HepG2 (cell line): ENCODE results near the gene ZNF3. TPM values are rescaled to one million over a fixed set of nuclear protein-coding genes. Genes with fewer than 3 reads are reported as not detected.

ENCODE experiments used
- CEBPG ChIP-seq: IDR thresholded peaks from 2 replicates; pipeline ENCODE4 v1.6.1; 2016
- GFI1 ChIP-seq: sonication (generic); formaldehyde crosslinking; IDR thresholded peaks from 2 replicates; pipeline ENCODE4 v1.5.0; 2020; ENCODE audit warnings: missing genetic modification reagents, mild to moderate bottlenecking, borderline replicate concordance
- MTA1 ChIP-seq: sonication (generic); formaldehyde crosslinking; IDR thresholded peaks from 2 replicates; pipeline ENCODE4 v1.4.0; 2020; ENCODE audit warnings: missing genetic modification reagents, mild to moderate bottlenecking, borderline replicate concordance
- NCOA2 ChIP-seq: sonication (generic); formaldehyde crosslinking; IDR thresholded peaks from 2 replicates; pipeline ENCODE4 v1.8.0; 2022; ENCODE audit warnings: inconsistent platforms
- ZNF350 ChIP-seq: sonication (generic); formaldehyde crosslinking; IDR thresholded peaks from 2 replicates; pipeline ENCODE4 v1.4.0; 2020; ENCODE audit warnings: mild to moderate bottlenecking, low read depth, missing genetic modification reagents, borderline replicate concordance
- ZNF543 ChIP-seq: sonication (generic); formaldehyde crosslinking; IDR thresholded peaks from 2 replicates; pipeline ENCODE4 v1.4.0; 2020; ENCODE audit warnings: mild to moderate bottlenecking, missing genetic modification reagents
- polyA plus RNA-seq, 8 experiments: library from polyadenylated mRNA; depleted of rRNA in 3 of 8; stranded (reverse) in 7 of 8; unstranded in 1 of 8; fragments of >200 nt; fragmentation: Illumina TruSeq in 4 of 8; extraction: Trizol in 4 of 8; gene quantifications; 2 replicates each; pipeline versions ENCODE4 v1.2.1 to v1.2.3, GENCODE V29; 2011 to 2016; ENCODE audit warnings: low read depth in 4 of 8, missing spikeins in 1 of 8, mixed read lengths in 1 of 8; ENCODE audit not compliant: insufficient read depth in 1 of 8
- total RNA-seq, 5 experiments: library from RNA; depleted of rRNA; stranded (reverse); fragments of >200 nt; fragmentation: Illumina TruSeq; extraction: Trizol; gene quantifications; 2 replicates each; pipeline ENCODE4 v1.2.3, GENCODE V29; 2016; ENCODE audit warnings: low read depth in 1 of 5
- TF ChIP-seq, protein P1 (sequence below): sonication (generic); formaldehyde crosslinking; IDR thresholded peaks from 2 replicates; pipeline ENCODE4 v1.8.1; 2023; ENCODE audit warnings: mild to moderate bottlenecking, inconsistent platforms, moderate library complexity, missing genetic modification reagents, borderline replicate concordance
- TF ChIP-seq, protein P2 (sequence below): fragments of 450-650 bp; IDR thresholded peaks from 2 replicates; pipeline ENCODE4 v1.6.1; 2016
- TF ChIP-seq, protein P3 (sequence below): sonication (generic); formaldehyde crosslinking; IDR thresholded peaks from 2 replicates; pipeline ENCODE4 v1.5.0; 2020; ENCODE audit warnings: missing genetic modification reagents
- TF ChIP-seq, protein P4 (sequence below), 2 experiments: sonication (generic) in 1 of 2; formaldehyde crosslinking in 1 of 2; IDR thresholded peaks; 2 replicates each; pipeline versions ENCODE4 v1.4.0 to v1.6.1; 2016 to 2020; ENCODE audit warnings: borderline replicate concordance in 1 of 2, low read depth in 1 of 2, mild to moderate bottlenecking in 1 of 2, missing genetic modification reagents in 1 of 2
- TF ChIP-seq, protein P5 (sequence below): sonication (generic); formaldehyde crosslinking; IDR thresholded peaks from 2 replicates; pipeline ENCODE4 v1.8.1; 2023; ENCODE audit warnings: mild to moderate bottlenecking, moderate library complexity, missing genetic modification reagents
- TF ChIP-seq, protein P6 (sequence below): sonication (generic); formaldehyde crosslinking; IDR thresholded peaks from 2 replicates; pipeline ENCODE4 v1.5.0; 2020; ENCODE audit warnings: mild to moderate bottlenecking, missing genetic modification reagents

ZNF3 gene
- total and polyA plus RNA-seq, 2 of the 13 experiments (the other 11 are each of a cell fraction or from before 2014, with no cell fraction given): 33.7 to 56.9 TPM

DNA sequence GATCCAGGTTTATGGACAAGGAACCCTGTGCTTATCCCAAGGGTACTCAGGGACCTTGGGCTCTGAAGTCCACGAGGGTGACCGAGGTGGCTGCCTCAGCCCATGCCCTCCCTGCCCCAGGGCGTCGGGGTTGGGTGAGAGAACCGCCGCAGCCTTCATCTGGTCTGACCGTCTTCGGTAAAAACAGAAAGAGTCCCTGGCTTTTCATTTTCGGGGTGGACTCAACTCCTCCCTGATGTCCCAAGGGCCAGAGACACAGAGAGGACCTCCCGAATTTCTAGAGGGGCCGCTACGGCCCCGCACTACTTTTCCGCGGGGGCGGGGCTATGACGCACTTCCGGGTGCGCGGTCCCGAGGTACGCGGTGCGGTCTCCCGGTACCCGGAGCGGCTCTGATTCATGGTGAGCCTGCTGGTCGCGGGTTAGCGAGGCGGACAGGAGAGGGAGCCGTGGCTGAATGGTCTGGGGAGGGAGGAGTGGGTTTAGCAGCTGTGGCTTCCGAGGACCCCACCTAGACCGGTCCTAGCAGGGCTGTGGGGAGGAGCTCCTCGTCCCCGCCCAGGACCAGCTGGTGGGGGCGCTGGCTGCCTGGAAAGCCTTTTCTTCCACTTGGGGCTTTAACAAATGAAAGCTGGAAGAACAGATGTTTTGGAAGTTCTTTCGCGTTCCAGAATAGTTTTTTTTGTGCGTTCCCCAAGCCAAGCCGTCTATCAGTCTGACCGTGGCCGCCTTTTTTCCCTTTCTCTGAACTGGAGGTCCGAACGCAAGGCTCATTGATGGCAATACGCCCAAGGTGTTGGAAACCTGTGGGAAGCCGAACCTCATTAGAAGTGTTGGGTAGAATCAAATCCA, 31.9 kb downstream of the ZNF3 start, which contains the start of gene ZSCAN21 (continued):
- TF ChIP-seq, protein P1, sequence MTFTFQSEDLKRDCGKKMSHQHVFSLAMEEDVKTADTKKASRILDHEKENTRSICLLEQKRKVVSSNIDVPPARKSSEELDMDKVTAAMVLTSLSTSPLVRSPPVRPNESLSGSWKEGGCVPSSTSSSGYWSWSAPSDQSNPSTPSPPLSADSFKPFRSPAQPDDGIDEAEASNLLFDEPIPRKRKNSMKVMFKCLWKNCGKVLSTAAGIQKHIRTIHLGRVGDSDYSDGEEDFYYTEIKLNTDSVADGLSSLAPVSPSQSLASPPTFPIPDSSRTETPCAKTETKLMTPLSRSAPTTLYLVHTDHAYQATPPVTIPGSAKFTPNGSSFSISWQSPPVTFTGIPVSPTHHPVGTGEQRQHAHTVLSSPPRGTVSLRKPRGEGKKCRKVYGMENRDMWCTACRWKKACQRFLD: 0 out of 2 replicates have a peak, but pooled peaks have one; percentile 37
- no peak for TF ChIP-seq ZNF543 (CRISPR knock-in tag)
- TF ChIP-seq, protein P2, sequence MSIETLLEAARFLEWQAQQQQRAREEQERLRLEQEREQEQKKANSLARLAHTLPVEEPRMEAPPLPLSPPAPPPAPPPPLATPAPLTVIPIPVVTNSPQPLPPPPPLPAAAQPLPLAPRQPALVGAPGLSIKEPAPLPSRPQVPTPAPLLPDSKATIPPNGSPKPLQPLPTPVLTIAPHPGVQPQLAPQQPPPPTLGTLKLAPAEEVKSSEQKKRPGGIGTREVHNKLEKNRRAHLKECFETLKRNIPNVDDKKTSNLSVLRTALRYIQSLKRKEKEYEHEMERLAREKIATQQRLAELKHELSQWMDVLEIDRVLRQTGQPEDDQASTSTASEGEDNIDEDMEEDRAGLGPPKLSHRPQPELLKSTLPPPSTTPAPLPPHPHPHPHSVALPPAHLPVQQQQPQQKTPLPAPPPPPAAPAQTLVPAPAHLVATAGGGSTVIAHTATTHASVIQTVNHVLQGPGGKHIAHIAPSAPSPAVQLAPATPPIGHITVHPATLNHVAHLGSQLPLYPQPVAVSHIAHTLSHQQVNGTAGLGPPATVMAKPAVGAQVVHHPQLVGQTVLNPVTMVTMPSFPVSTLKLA: no peak
- 0 out of 2 replicates have a peak, but pooled peaks have one; percentile 3 for TF ChIP-seq CEBPG (CRISPR knock-in tag)
- peak; percentile 10; the same call in 1 of the 2 replicates for TF ChIP-seq NCOA2 (CRISPR knock-in tag)
- TF ChIP-seq, protein P3, sequence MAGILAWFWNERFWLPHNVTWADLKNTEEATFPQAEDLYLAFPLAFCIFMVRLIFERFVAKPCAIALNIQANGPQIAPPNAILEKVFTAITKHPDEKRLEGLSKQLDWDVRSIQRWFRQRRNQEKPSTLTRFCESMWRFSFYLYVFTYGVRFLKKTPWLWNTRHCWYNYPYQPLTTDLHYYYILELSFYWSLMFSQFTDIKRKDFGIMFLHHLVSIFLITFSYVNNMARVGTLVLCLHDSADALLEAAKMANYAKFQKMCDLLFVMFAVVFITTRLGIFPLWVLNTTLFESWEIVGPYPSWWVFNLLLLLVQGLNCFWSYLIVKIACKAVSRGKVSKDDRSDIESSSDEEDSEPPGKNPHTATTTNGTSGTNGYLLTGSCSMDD: no peak
- TF ChIP-seq, protein P4, sequence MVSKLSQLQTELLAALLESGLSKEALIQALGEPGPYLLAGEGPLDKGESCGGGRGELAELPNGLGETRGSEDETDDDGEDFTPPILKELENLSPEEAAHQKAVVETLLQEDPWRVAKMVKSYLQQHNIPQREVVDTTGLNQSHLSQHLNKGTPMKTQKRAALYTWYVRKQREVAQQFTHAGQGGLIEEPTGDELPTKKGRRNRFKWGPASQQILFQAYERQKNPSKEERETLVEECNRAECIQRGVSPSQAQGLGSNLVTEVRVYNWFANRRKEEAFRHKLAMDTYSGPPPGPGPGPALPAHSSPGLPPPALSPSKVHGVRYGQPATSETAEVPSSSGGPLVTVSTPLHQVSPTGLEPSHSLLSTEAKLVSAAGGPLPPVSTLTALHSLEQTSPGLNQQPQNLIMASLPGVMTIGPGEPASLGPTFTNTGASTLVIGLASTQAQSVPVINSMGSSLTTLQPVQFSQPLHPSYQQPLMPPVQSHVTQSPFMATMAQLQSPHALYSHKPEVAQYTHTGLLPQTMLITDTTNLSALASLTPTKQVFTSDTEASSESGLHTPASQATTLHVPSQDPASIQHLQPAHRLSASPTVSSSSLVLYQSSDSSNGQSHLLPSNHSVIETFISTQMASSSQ (IDR thresholded peaks at IDR 0.05; ENCODE audit: low read depth): no peak
- TF ChIP-seq, protein P4 (CRISPR knock-in tag; IDR thresholded peaks at IDR 0.05; ENCODE audit: borderline replicate concordance): peak; percentile 48; the same call in 1 of the 2 replicates
- no peak for TF ChIP-seq GFI1
- TF ChIP-seq, protein P5, sequence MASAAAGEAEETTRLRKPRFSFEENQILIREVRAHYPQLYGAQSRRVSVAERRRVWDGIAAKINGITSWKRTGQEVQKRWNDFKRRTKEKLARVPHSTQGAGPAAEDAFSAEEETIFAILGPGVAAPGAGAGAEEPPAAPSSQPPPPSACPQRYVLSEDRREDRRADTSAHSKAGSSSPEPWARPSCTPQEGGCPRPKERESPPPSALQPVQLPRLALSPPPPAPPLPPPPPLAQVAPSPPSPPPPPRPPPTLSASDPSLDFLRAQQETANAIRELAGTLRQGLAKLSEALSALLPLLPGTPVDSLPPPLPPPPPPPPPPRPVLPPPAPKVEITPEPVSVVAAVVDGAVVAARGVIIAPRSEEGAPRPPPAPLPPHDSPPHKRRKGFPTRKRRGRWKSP (CRISPR knock-in tag): 0 out of 2 replicates have a peak, but pooled peaks have one; percentile 17
- 0 out of 2 replicates have a peak, but pooled peaks have one; percentile 29 for TF ChIP-seq MTA1 (CRISPR knock-in tag)
- TF ChIP-seq ZNF350 (CRISPR knock-in tag): peak; percentile 70; the same call in 1 of the 2 replicates
- TF ChIP-seq, protein P6, sequence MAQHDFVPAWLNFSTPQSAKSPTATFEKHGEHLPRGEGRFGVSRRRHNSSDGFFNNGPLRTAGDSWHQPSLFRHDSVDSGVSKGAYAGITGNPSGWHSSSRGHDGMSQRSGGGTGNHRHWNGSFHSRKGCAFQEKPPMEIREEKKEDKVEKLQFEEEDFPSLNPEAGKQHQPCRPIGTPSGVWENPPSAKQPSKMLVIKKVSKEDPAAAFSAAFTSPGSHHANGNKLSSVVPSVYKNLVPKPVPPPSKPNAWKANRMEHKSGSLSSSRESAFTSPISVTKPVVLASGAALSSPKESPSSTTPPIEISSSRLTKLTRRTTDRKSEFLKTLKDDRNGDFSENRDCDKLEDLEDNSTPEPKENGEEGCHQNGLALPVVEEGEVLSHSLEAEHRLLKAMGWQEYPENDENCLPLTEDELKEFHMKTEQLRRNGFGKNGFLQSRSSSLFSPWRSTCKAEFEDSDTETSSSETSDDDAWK (CRISPR knock-in tag): no peak
